Transverse colon (tissue), 4 donors: ENCODE results near the gene IER2. TPM values are rescaled to one million over a fixed set of nuclear protein-coding genes. Genes with fewer than 3 reads are reported as not detected.
A peak's percentile ranks its signal among the peaks of the same experiment; 100 is the strongest.

Experiments used
- DNase-seq: peaks from one replicate; pipeline ENCODE4 v3.0.0-alpha.2; 2019
- H3K27ac ChIP-seq, 4 donors: fragments of 200-600 bp; sonication (generic); 2 replicates each; pipeline ENCODE4 v1.5.1; 2016 to 2018; ENCODE audit warnings: inconsistent platforms in 4 of 4
- H3K27me3 ChIP-seq: fragments of 200-600 bp; sonication (generic); 2 replicates; pipeline ENCODE4 v1.5.1; 2017; ENCODE audit warnings: inconsistent platforms
- H3K36me3 ChIP-seq, 4 donors: fragments of 200-600 bp; sonication (generic); 2 replicates each; pipeline ENCODE4 v1.5.1; 2017 to 2019; ENCODE audit warnings: inconsistent platforms in 4 of 4
- H3K4me1 ChIP-seq, 4 donors: fragments of 200-600 bp; sonication (generic); 2 replicates each; pipeline ENCODE4 v1.5.1; 2017 to 2020; ENCODE audit warnings: inconsistent platforms in 4 of 4
- H3K4me3 ChIP-seq, 4 donors: fragments of 200-600 bp; sonication (generic); 1 replicate in 1 of 4; 2 replicates in 3 of 4; pipeline versions ENCODE4 v1.5.1 to v1.6.1; 2017 to 2019; ENCODE audit warnings: inconsistent platforms in 4 of 4
- H3K9me3 ChIP-seq, 2 donors: fragments of 200-600 bp; sonication (generic); 2 replicates each; pipeline ENCODE4 v1.5.1; 2017 to 2019; ENCODE audit warnings: inconsistent platforms in 2 of 2
- CTCF ChIP-seq, 5 experiments: fragments of 200-600 bp in 3 of 5; fragments of 450-650 bp in 2 of 5; sonication (generic) in 3 of 5; IDR thresholded peaks; 1 replicate in 2 of 5; 2 replicates in 3 of 5; pipeline ENCODE4 v1.5.1; 2016 to 2017; ENCODE audit warnings: antibody characterized with exemption in 5 of 5, inconsistent platforms in 3 of 5, mild to moderate bottlenecking in 2 of 5, moderate library complexity in 1 of 5
- EP300 ChIP-seq: sonication (generic); formaldehyde crosslinking; IDR thresholded peaks from one replicate; pipeline ENCODE4 v1.6.1; 2017; ENCODE audit warnings: antibody characterized with exemption, low read depth
- POLR2A ChIP-seq: fragments of 450-650 bp; IDR thresholded peaks from one replicate; pipeline ENCODE4 v1.6.1; 2016; ENCODE audit warnings: antibody characterized with exemption, mild to moderate bottlenecking, moderate library complexity
- POLR2AphosphoS5 ChIP-seq, 3 donors: sonication (generic); formaldehyde crosslinking; IDR thresholded peaks; one replicate each; pipeline ENCODE4 v1.6.1; 2016; ENCODE audit warnings: antibody characterized with exemption in 3 of 3
- WGBS, 2 donors: methylation state at CpG; one replicate each; pipeline ENCODE4 v1.1.5; 2018; ENCODE audit warnings: low coverage in 1 of 2; 5-methylcytosine and 5-hydroxymethylcytosine counted together
- in situ Hi-C, 4 donors: fragments of 200-750 bp; cut with MboI; loops; one replicate each; pipeline versions ENCODE4 v1.15.0 to v1.15.1; 2017; ENCODE audit warnings: low sequenced_read_pairs in 3 of 4, low pct_ligation_motif_present in 1 of 4, low pct_unique_long_range_greater_than_20kb in 1 of 4
- intact Hi-C: fragments of 100-400 bp; cut with DNase I; formaldehyde crosslinking; loops from one replicate; pipeline ENCODE4 v1.15.1; 2023; ENCODE audit warnings: low total_unique reads
- total RNA-seq, 4 donors: library from RNA; depleted of rRNA; stranded (reverse); fragments of >200 nt; gene quantifications; one replicate each; pipeline ENCODE4 v1.1.0, GENCODE V29; 2016

IER2 gene
- total RNA-seq, 4 donors from 2014 or later: 184 to 503 (median 244) TPM

DNA sequence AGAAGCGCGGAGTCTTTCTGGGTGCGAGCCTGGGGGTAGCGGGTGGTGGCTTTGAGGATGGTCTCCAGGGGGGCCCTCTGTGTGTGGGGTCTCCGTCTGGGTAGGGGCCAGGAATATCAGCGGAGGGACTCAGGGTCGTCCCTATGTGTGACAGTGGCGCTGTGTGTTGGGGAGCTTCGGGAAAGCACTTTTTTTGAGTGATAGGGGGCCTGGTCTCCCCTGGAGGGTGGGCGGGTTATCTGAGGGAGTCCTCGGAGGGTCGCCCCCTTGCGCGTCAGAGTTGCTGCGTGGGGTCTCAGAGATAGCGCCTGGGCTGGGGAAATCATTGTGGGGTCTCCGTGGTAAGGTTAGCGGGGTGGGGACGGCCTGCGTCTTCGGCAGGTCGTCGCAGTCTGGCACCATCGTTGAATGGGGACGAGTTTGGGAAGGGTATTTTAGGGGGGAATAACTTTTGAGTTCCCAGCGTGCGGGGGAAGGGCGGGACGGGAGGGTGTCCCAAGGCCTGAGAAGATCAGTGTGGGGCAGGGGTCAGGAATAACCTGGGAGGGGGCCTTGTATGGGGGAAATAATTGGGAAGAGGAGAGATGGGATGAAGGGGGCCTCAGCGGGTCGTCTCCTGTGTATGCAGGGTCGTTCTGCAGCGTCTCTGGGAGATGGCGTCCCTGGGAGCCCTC, 857 bp downstream of the IER2 start:
- TF ChIP-seq EP300 (no peak), CTCF (IDR thresholded peaks at IDR 0.05) (peak in 1 of 5 experiments; percentile 30)
- H3K36me3 ChIP-seq: no peaks in the 10 kb centered on the region
- H3K9me3 ChIP-seq: no peaks in the 10 kb centered on the region
- WGBS, 2 donors: 0 to 1% methylated on average over 7 to 34 of the region's 34 CpGs
- in situ Hi-C loops: no loop called here
- H3K27me3 ChIP-seq: no peaks in the 10 kb centered on the region
- H3K27ac ChIP-seq: peak overlapping the region; percentile 96 to 100 (median 99)
- DNase-seq: no peak
- intact Hi-C loops: loop anchor here (1.0 to 10.0 kb wide), 3 partner anchors 16 to 1364 kb away; partner anchors contain the start of gene DNAJB1
- H3K4me3 ChIP-seq: peak overlapping the region; percentile 64 to 86 (median 78)
- H3K4me1 ChIP-seq: peaks cover 3 to 35% (median 22%) of the 10 kb centered on the region in 4 donors

DNA sequence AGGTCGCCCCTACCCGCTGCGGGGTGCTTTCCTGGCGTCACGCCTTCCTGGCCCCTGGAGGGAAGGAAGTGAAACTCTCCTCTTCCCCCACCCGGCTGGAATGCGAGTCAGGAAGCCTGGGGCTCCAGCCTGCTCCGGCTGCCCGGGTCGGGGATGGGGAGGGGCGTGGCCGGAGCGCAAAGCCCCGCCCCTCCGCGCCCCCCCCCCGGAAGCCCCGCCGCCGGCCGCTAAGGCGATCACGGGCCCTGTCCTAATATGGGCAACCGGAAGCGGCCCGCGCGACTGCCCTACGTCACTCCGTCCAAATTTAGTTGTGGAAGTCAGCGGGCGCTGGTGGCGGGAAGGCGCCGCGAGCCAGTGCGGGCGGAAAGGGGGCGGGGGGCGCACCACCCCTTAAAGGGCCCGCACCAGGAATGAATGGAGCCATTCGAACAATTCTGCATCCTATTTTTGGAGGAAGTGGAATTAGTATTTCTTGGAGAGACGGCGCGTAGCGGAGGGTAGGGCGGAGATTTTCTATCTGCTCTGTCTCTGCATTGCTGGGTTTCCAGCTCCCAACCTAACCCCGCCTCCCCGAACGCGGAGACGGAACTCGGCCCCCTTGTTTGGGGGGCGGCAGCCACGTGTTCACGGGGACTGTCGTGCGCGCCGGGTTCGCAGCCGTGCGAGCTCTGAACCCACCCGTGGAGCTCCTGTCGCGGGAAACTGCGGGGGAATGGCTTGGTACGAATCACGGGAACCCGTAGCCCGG, 1.6 kb downstream of the IER2 start:
- intact Hi-C loops: loop anchor here (1.0 to 10.0 kb wide), 3 partner anchors 16 to 1363 kb away; partner anchors contain the start of gene DNAJB1
- whole genome bisulfite sequencing, 2 donors: 1% methylated on average over 66 of the region's 71 CpGs; no CpG with 5 or more reads in 1 of the 2 donors
- TF ChIP-seq CTCF (IDR thresholded peaks at IDR 0.05) (peak in 2 of 5 experiments; percentile 18 to 27), POLR2AphosphoS5 (IDR thresholded peaks at IDR 0.05) (peak; percentile 99 to 100 (median 100)), POLR2A (peak; percentile 99), EP300 (peak; percentile 64)

DNA sequence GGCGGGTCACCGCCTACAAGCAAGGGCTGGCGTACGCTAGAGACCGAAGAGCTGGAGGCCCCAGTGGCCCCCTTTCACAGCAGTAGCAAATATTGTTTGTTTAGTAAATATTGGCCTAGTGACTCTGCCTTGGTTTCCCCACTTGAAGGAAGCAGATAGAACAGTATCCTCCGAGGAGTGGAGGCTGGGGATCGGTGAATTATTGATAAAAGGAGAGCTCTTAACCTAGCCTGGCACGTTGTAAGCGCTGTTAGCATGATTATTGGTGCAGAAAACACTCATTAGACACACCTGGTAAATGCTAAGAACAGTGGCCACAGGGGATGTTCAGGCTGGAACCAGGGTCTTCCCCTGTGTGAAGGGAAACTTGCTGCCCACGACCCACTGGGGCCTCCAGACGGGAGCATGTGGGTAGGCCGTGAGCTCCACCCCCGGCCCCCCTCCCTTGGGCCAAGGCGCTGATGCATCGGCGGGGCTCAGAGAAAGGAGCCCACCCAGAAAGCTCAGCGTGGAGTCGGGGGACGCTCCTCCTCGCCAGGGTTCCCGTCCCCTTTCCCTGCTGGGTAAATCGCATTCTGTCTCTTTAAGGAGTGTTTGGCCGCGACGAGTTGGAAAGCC, 2.3 kb downstream of the IER2 start:
- Histone ChIP-seq H3K4me3 (peak overlapping the region; percentile 35 to 88 (median 76)), H3K27ac (peak overlapping the region; percentile 96 to 100 (median 99)), H3K9me3 (no peaks in the 10 kb centered on the region), H3K4me1 (peaks cover 3 to 36% (median 23%) of the 10 kb centered on the region in 4 donors), H3K27me3 (no peaks in the 10 kb centered on the region), H3K36me3 (no peaks in the 10 kb centered on the region)
- in situ Hi-C loops (no loop called here), intact Hi-C loops (loop anchor here (10.0 kb wide), 2 partner anchors 368 to 1362 kb away; partner anchors contain the start of gene DNAJB1)
- DNase-seq: no peak
- 0% methylated on average over 4 to 21 of the region's 25 CpGs for WGBS, 2 donors
- TF ChIP-seq CTCF (IDR thresholded peaks at IDR 0.05) (no peak), POLR2A (no peak), POLR2AphosphoS5 (IDR thresholded peaks at IDR 0.05) (no peak), EP300 (no peak)

More for the DNA sequence above, 1.6 kb downstream of the IER2 start:
- Histone ChIP-seq H3K9me3 (no peaks in the 10 kb centered on the region), H3K27ac (peak overlapping the region; percentile 96 to 100 (median 99)), H3K4me1 (peaks cover 3 to 41% (median 23%) of the 10 kb centered on the region in 4 donors), H3K27me3 (no peaks in the 10 kb centered on the region), H3K36me3 (no peaks in the 10 kb centered on the region), H3K4me3 (peak overlapping the region; percentile 70 to 88 (median 84))
- in situ Hi-C loops: no loop called here
- DNase-seq: peak; percentile 98
